ENCODE data around the gene PHLPP1. TPM values are rescaled to one million over a fixed set of nuclear protein-coding genes. Genes with fewer than 3 reads are reported as not detected.

Gene PHLPP1
- total RNA-seq, 2 donors from 2014 or later, result 6.3 to 7.9 TPM

- Mint-ChIP-seq H3K27ac (peak overlapping the region; percentile 98), H3K4me3 (no peak overlapping the region), H3K27me3 (ENCODE audit: low read depth) (no peaks in the 10 kb centered on the region), H3K4me1 (ENCODE audit: low read depth) (peaks cover 26% of the 10 kb centered on the region), H3K36me3 (ENCODE audit: insufficient read depth in 2 of 2) (no peaks in the 10 kb centered on the region), H3K9me3 (no peaks in the 10 kb centered on the region)
- ATAC-seq (replicated peaks in 1 of 2) (no peak), DNase-seq (no peak)
These were observed 153.3 kb downstream of the PHLPP1 start for GRCh38 chr18:62868645-62869044.

DNA sequence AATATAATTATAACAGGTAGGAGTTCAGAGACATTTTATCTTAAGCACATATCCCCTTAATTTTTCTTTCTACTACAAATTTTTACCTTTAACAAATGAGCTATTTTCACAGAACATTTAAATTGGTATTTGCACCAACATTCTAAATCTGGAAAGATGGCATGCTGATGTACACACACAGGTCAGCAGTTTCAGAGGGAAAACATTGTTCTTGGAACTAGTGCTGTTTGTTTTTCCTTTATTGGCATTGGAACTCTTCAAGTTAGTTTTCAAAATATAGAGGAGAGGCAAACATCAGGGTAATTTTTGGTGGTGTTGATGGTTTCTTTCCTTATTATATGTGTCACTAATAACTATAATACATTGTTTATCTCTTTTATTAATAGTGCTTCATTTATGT lies 155.3 kb downstream of the PHLPP1 start:
- ATAC-seq (replicated peaks in 1 of 2) (no peak), DNase-seq (no peak)
- peaks cover 32% of the 10 kb centered on the region for H3K4me1 Mint-ChIP-seq (ENCODE audit: low read depth)
- no peak overlapping the region for H3K27ac Mint-ChIP-seq
- H3K4me3 Mint-ChIP-seq, result no peak overlapping the region
- H3K9me3 Mint-ChIP-seq, result no peaks in the 10 kb centered on the region
- H3K27me3 Mint-ChIP-seq (ENCODE audit: low read depth), result no peaks in the 10 kb centered on the region
- H3K36me3 Mint-ChIP-seq (ENCODE audit: insufficient read depth in 2 of 2), result no peaks in the 10 kb centered on the region

DNA sequence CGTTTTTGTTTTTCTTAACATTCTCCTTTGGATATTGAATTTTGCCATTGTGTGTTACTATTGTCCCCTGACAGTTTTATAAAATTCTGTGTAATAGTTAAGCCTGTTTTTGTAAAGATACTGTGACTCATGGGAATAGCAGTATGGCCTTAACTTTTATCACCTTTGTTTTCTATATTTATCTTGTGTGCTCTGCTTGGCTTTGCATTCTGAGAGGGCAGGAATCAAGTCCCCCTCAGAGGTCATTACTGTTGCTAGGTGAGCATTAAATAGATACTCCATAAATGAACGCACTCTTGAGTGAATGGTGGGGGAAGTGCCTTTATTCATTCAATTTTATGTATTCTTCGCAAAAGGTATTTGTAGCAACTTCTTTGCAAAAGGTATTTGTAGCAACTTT lies 160.0 kb downstream of the PHLPP1 start:
- Mint-ChIP-seq H3K27ac (no peak overlapping the region), H3K27me3 (ENCODE audit: low read depth) (no peaks in the 10 kb centered on the region), H3K4me3 (no peak overlapping the region), H3K9me3 (no peaks in the 10 kb centered on the region), H3K36me3 (ENCODE audit: insufficient read depth in 2 of 2) (no peaks in the 10 kb centered on the region), H3K4me1 (ENCODE audit: low read depth) (peaks cover 30% of the 10 kb centered on the region)
- DNase-seq, result no peak
- no peak for ATAC-seq (replicated peaks in 1 of 2)

DNA sequence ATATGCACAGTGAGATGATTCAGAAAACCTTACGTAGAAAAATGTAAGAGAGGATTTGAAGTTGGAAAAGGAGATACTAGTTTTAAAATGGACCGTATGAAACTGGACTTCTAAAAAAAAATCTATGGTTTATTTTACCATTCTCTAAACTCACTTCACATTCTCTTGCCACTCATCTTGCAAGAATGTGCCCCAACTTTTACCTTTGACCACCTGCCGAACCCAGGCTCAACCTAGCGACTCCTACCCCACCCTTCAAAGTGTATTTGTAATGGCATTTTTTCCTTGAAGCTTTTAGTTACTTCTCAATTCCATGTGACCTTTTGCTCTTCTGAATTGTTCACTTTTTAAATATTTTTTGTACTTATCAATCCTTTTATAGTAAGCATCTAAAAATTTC lies 160.8 kb downstream of the PHLPP1 start:
- Mint-ChIP-seq H3K27me3 (ENCODE audit: low read depth) (no peaks in the 10 kb centered on the region), H3K4me3 (no peak overlapping the region), H3K9me3 (no peaks in the 10 kb centered on the region), H3K36me3 (ENCODE audit: insufficient read depth in 2 of 2) (no peaks in the 10 kb centered on the region), H3K4me1 (ENCODE audit: low read depth) (peaks cover 33% of the 10 kb centered on the region), H3K27ac (no peak overlapping the region)
- no peak for ATAC-seq (replicated peaks in 1 of 2)
- no peak for DNase-seq

- no peak overlapping the region for H3K4me3 Mint-ChIP-seq
- no peak overlapping the region for H3K27ac Mint-ChIP-seq
- H3K36me3 Mint-ChIP-seq (ENCODE audit: insufficient read depth in 2 of 2), result no peaks in the 10 kb centered on the region
- DNase-seq (no peak), ATAC-seq (replicated peaks in 1 of 2) (no peak)
- H3K9me3 Mint-ChIP-seq, result no peaks in the 10 kb centered on the region
- no peaks in the 10 kb centered on the region for H3K27me3 Mint-ChIP-seq (ENCODE audit: low read depth)
- H3K4me1 Mint-ChIP-seq (ENCODE audit: low read depth), result peaks cover 39% of the 10 kb centered on the region
These were observed 161.5 kb downstream of the PHLPP1 start for GRCh38 chr18:62876828-62877227.

GRCh38 chr18:62877411-62878221 lies 162.3 kb downstream of the PHLPP1 start:
- H3K4me1 Mint-ChIP-seq (ENCODE audit: low read depth), result peaks cover 43% of the 10 kb centered on the region
- no peak for DNase-seq
- no peak overlapping the region for H3K4me3 Mint-ChIP-seq
- no peak overlapping the region for H3K27ac Mint-ChIP-seq
- no peaks in the 10 kb centered on the region for H3K27me3 Mint-ChIP-seq (ENCODE audit: low read depth)
- H3K36me3 Mint-ChIP-seq (ENCODE audit: insufficient read depth in 2 of 2), result no peaks in the 10 kb centered on the region
- no peaks in the 10 kb centered on the region for H3K9me3 Mint-ChIP-seq
- no peak for ATAC-seq (replicated peaks in 1 of 2)

- ATAC-seq (replicated peaks in 1 of 2), result no peak
These were observed 163.0 kb downstream of the PHLPP1 start for GRCh38 chr18:62878305-62878704.

GRCh38 chr18:62880034-62880433 lies 164.7 kb downstream of the PHLPP1 start:
- H3K4me3 Mint-ChIP-seq, result peak overlapping the region; percentile 26 to 43
- no peak for ATAC-seq (replicated peaks in 1 of 2)
- no peaks in the 10 kb centered on the region for H3K27me3 Mint-ChIP-seq (ENCODE audit: low read depth)

More at GRCh38 chr18:62878305-62878704, 163.0 kb downstream of the PHLPP1 start:
- H3K9me3 Mint-ChIP-seq, result no peaks in the 10 kb centered on the region
- H3K27ac Mint-ChIP-seq, result no peak overlapping the region
- DNase-seq, result no peak
- H3K4me1 Mint-ChIP-seq (ENCODE audit: low read depth), result peaks cover 43% of the 10 kb centered on the region
- H3K36me3 Mint-ChIP-seq (ENCODE audit: insufficient read depth in 2 of 2), result no peaks in the 10 kb centered on the region
- H3K4me3 Mint-ChIP-seq, result no peak overlapping the region
- H3K27me3 Mint-ChIP-seq (ENCODE audit: low read depth), result no peaks in the 10 kb centered on the region

GRCh38 chr18:62880673-62881364 lies 165.5 kb downstream of the PHLPP1 start:
- no peaks in the 10 kb centered on the region for H3K27me3 Mint-ChIP-seq (ENCODE audit: low read depth)
- H3K36me3 Mint-ChIP-seq (ENCODE audit: insufficient read depth in 2 of 2), result no peaks in the 10 kb centered on the region
- H3K27ac Mint-ChIP-seq, result no peak overlapping the region
- DNase-seq, result no peak
- peak; percentile 40 to 60 for ATAC-seq (replicated peaks in 1 of 2)
- H3K9me3 Mint-ChIP-seq, result no peaks in the 10 kb centered on the region
- peaks cover 36% of the 10 kb centered on the region for H3K4me1 Mint-ChIP-seq (ENCODE audit: low read depth)
- H3K4me3 Mint-ChIP-seq, result no peak overlapping the region

More at GRCh38 chr18:62880034-62880433, 164.7 kb downstream of the PHLPP1 start:
- no peak for DNase-seq
- H3K27ac Mint-ChIP-seq, result no peak overlapping the region
- no peaks in the 10 kb centered on the region for H3K9me3 Mint-ChIP-seq
- H3K36me3 Mint-ChIP-seq (ENCODE audit: insufficient read depth in 2 of 2), result no peaks in the 10 kb centered on the region
- H3K4me1 Mint-ChIP-seq (ENCODE audit: low read depth), result peaks cover 36% of the 10 kb centered on the region

DNA sequence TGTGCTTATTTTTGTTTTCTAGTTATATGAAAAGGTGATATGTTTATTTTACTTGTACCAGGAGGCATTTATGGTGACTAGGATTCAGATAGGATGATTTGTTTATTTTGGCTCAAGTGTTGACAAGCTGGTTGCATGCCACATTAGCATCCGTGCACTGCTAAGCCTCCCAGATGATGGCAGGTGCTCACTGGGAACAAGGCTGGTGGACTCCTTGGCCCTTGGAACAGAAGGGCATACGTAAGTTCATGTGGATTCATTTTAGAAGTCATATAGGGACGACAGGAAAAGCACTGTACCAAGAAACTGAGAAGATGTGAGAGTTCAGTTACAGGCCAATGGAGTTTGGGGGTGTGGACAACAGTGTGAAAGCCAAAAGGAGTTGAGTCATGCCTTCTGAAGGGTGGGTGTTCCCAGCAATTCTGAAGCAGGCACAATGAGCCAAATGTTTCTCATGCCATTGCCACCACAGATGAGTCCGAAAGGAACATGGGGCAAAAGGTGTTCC lies 166.2 kb downstream of the PHLPP1 start:
- peak; percentile 52 to 84 for ATAC-seq (replicated peaks in 1 of 2)
- Mint-ChIP-seq H3K4me1 (ENCODE audit: low read depth) (peaks cover 34% of the 10 kb centered on the region), H3K9me3 (no peaks in the 10 kb centered on the region), H3K27ac (no peak overlapping the region), H3K36me3 (ENCODE audit: insufficient read depth in 2 of 2) (no peaks in the 10 kb centered on the region), H3K4me3 (peak overlapping the region in 1 of 2 donors; percentile 26), H3K27me3 (ENCODE audit: low read depth) (no peaks in the 10 kb centered on the region)
- peak; percentile 11 to 13 for DNase-seq

- ATAC-seq (replicated peaks in 1 of 2), result no peak
- H3K9me3 Mint-ChIP-seq, result no peaks in the 10 kb centered on the region
These were observed 168.8 kb downstream of the PHLPP1 start for GRCh38 chr18:62883937-62884735.

GRCh38 chr18:62885804-62886203 lies 170.5 kb downstream of the PHLPP1 start:
- peaks cover 10% of the 10 kb centered on the region for H3K4me1 Mint-ChIP-seq (ENCODE audit: low read depth)
- H3K27me3 Mint-ChIP-seq (ENCODE audit: low read depth), result no peaks in the 10 kb centered on the region
- H3K9me3 Mint-ChIP-seq, result no peaks in the 10 kb centered on the region
- DNase-seq, result no peak
- H3K27ac Mint-ChIP-seq, result no peak overlapping the region
- H3K4me3 Mint-ChIP-seq, result no peak overlapping the region
- ATAC-seq (replicated peaks in 1 of 2), result no peak
- H3K36me3 Mint-ChIP-seq (ENCODE audit: insufficient read depth in 2 of 2), result no peaks in the 10 kb centered on the region

More at GRCh38 chr18:62883937-62884735, 168.8 kb downstream of the PHLPP1 start:
- Mint-ChIP-seq H3K4me3 (no peak overlapping the region), H3K27ac (no peak overlapping the region), H3K36me3 (ENCODE audit: insufficient read depth in 2 of 2) (no peaks in the 10 kb centered on the region), H3K27me3 (ENCODE audit: low read depth) (no peaks in the 10 kb centered on the region), H3K4me1 (ENCODE audit: low read depth) (peaks cover 27% of the 10 kb centered on the region)
- DNase-seq, result no peak
